WTC11 (cell line): ENCODE data around the gene FGF14. TPM values are rescaled to one million over a fixed set of nuclear protein-coding genes. Genes with fewer than 3 reads are reported as not detected.

Experiments
- ATAC-seq: fragments of 200-7000 bp; cut with Tn5 transposase; 2 replicates; pipeline ENCODE4 v1.10.0; 2021; ENCODE audit warnings: mild to moderate bottlenecking, moderate library complexity
- CTCF ChIA-PET: fragments of 300-600 bp; sonication (Branson Sonifier 250); formaldehyde crosslinking; loops from one replicate; lab custom pipeline; 2021; ENCODE audit warnings: antibody characterized with exemption; lab: Charles Lee
- POLR2A ChIA-PET: fragments of 350-600 bp; sonication (Branson Sonifier 250); formaldehyde crosslinking; loops from one replicate; lab custom pipeline; 2021; ENCODE audit warnings: antibody characterized with exemption; lab: Charles Lee
- DNase-seq: peaks from one replicate; pipeline ENCODE4 v3.0.0; 2021; ENCODE audit warnings: low spot score
- H3K27ac Mint-ChIP-seq: 2 replicates; pipeline ENCODE4 v1.8.0; 2021; ENCODE audit warnings: mixed read lengths
- H3K27me3 Mint-ChIP-seq: 2 replicates; pipeline ENCODE4 v1.8.0; 2021; ENCODE audit warnings: low read depth, mild to moderate bottlenecking, moderate library complexity, mixed read lengths
- H3K36me3 Mint-ChIP-seq: 2 replicates; pipeline ENCODE4 v1.8.0; 2021; ENCODE audit warnings: mixed read lengths
- H3K4me1 Mint-ChIP-seq: 2 replicates; pipeline ENCODE4 v1.8.0; 2022; ENCODE audit warnings: mixed read lengths
- H3K4me3 Mint-ChIP-seq: 2 replicates; pipeline ENCODE4 v1.8.0; 2021; ENCODE audit warnings: mild to moderate bottlenecking, moderate library complexity, mixed read lengths
- H3K9me3 Mint-ChIP-seq: 2 replicates; pipeline ENCODE4 v1.8.0; 2021; ENCODE audit warnings: mixed read lengths
- CBFB ChIP-seq: sonication (generic); formaldehyde crosslinking; IDR thresholded peaks from 2 replicates; pipeline ENCODE4 v1.8.1; 2022; ENCODE audit warnings: mild to moderate bottlenecking, low read depth, missing genetic modification reagents
- EMX1 ChIP-seq: fragments of 250-450 bp; sonication (Bioruptor Pico); IDR thresholded peaks from 2 replicates; pipeline ENCODE4 v1.8.0; 2021; ENCODE audit warnings: mild to moderate bottlenecking
- GRHL2 ChIP-seq: fragments of 250-450 bp; sonication (Bioruptor Pico); IDR thresholded peaks from 2 replicates; pipeline ENCODE4 v1.8.0; 2022; ENCODE audit warnings: mild to moderate bottlenecking, moderate library complexity; ENCODE audit not compliant: insufficient replicate concordance, severe bottlenecking
- JAZF1 ChIP-seq: fragments of 250-450 bp; sonication (Bioruptor Pico); IDR thresholded peaks from 2 replicates; pipeline ENCODE4 v1.9.0; 2021; ENCODE audit warnings: moderate library complexity, mild to moderate bottlenecking, inconsistent platforms
- PRRX2 ChIP-seq: fragments of 250-450 bp; sonication (Bioruptor Pico); IDR thresholded peaks from 2 replicates; pipeline ENCODE4 v1.8.0; 2021; ENCODE audit warnings: mild to moderate bottlenecking
- RELA ChIP-seq: sonication (generic); formaldehyde crosslinking; IDR thresholded peaks from 2 replicates; pipeline ENCODE4 v1.8.1; 2022; ENCODE audit warnings: missing genetic modification reagents, mild to moderate bottlenecking, borderline replicate concordance
- RORB ChIP-seq: fragments of 250-450 bp; sonication (Bioruptor Pico); IDR thresholded peaks from 2 replicates; pipeline ENCODE4 v1.9.0; 2021; ENCODE audit warnings: mild to moderate bottlenecking
- SMAD4 ChIP-seq: sonication (generic); formaldehyde crosslinking; IDR thresholded peaks from 2 replicates; pipeline ENCODE4 v1.8.0; 2022; ENCODE audit warnings: mild to moderate bottlenecking, missing genetic modification reagents
- SP1 ChIP-seq: sonication (generic); formaldehyde crosslinking; conservative IDR thresholded peaks from 2 replicates; pipeline ENCODE4 v1.8.1; 2022; ENCODE audit warnings: missing genetic modification reagents
- TEAD4 ChIP-seq: sonication (generic); formaldehyde crosslinking; IDR thresholded peaks from 2 replicates; pipeline ENCODE4 v1.8.0; 2022; ENCODE audit warnings: mild to moderate bottlenecking, missing genetic modification reagents
- TP53 ChIP-seq: sonication (generic); formaldehyde crosslinking; IDR thresholded peaks from 2 replicates; pipeline ENCODE4 v1.8.1; 2023; ENCODE audit warnings: mild to moderate bottlenecking, missing genetic modification reagents
- USF2 ChIP-seq: sonication (generic); formaldehyde crosslinking; IDR thresholded peaks from 2 replicates; pipeline ENCODE4 v1.8.1; 2023; ENCODE audit warnings: mild to moderate bottlenecking, missing genetic modification reagents, moderate library complexity
- ZBTB21 ChIP-seq: sonication (generic); formaldehyde crosslinking; IDR thresholded peaks from 2 replicates; pipeline ENCODE4 v1.8.1; 2023; ENCODE audit warnings: mild to moderate bottlenecking, missing genetic modification reagents, borderline replicate concordance
- ZNF263 ChIP-seq: sonication (generic); formaldehyde crosslinking; IDR thresholded peaks from 2 replicates; pipeline ENCODE4 v1.8.1; 2022; ENCODE audit warnings: low read depth, mild to moderate bottlenecking, moderate library complexity, missing genetic modification reagents
- ZNF532 ChIP-seq: fragments of 250-450 bp; sonication (Bioruptor Pico); IDR thresholded peaks from 2 replicates; pipeline ENCODE4 v1.9.0; 2021; ENCODE audit warnings: mild to moderate bottlenecking, borderline replicate concordance
- total RNA-seq: library from RNA; stranded (reverse); gene quantifications from 3 replicates; pipeline ENCODE4 v1.2.3, GENCODE V29; 2021
- TF ChIP-seq, protein P1 (sequence below): sonication (generic); formaldehyde crosslinking; IDR thresholded peaks from 2 replicates; pipeline ENCODE4 v1.8.0; 2022; ENCODE audit warnings: mild to moderate bottlenecking, missing genetic modification reagents
- TF ChIP-seq, protein P2 (sequence below): sonication (generic); formaldehyde crosslinking; IDR thresholded peaks from 2 replicates; pipeline ENCODE4 v1.8.1; 2022; ENCODE audit warnings: low read depth, mild to moderate bottlenecking, moderate library complexity, missing genetic modification reagents, borderline replicate concordance

FGF14 gene
- total RNA-seq, 1 experiment from 2014 or later: 0.28 TPM

- TF ChIP-seq, protein P1, sequence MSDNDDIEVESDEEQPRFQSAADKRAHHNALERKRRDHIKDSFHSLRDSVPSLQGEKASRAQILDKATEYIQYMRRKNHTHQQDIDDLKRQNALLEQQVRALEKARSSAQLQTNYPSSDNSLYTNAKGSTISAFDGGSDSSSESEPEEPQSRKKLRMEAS: no peak
- TF ChIP-seq, all 79 proteins: peak for 0
These were observed 265.0 kb downstream of the FGF14 start (continued) for GRCh38 chr13:102136735-102137296.

DNA sequence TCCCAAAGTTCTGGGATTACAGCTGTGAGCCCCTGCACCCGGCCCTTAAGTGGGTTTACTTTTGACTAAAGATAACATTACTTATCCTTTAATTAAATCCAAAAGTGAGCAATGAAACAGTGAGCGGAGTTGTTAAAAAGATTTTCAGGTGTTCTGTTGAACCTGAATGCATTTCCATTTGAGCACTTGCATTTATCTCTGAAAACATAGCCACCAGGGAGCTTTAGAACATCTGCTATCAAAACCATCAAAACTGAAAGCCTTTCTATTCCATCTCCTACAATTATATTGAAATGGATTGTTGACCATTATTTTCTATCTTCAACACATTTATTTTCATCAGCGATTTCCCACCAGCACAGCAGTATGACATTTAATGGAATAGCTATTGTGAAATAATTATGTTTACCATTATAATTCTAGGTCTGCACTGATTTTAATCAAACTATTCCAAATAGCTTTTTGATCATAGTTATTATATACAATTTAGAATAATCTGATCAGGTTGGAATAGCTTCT lies 269.0 kb downstream of the FGF14 start:
- ChIA-PET POLR2A (no interaction called here), CTCF (interaction anchor here (0.6 to 1.4 kb wide), 2 partner anchors 42 to 70 kb away, joined by 3 to 4 read pairs; no protein-coding TSS in a partner anchor)
- Mint-ChIP-seq H3K4me1 (peaks cover 9% of the 10 kb centered on the region), H3K27me3 (no peaks in the 10 kb centered on the region), H3K36me3 (no peaks in the 10 kb centered on the region), H3K27ac (no peak overlapping the region), H3K9me3 (peaks cover 7% of the 10 kb centered on the region)
- ATAC-seq: no peak
- TF ChIP-seq TEAD4 (CRISPR knock-in tag) (no peak), USF2 (CRISPR knock-in tag) (no peak), GRHL2 (CRISPR knock-in tag) (no peak), PRRX2 (CRISPR knock-in tag) (no peak), SP1 (no peak), ZNF263 (CRISPR knock-in tag) (no peak), SMAD4 (CRISPR knock-in tag) (no peak), ZBTB21 (CRISPR knock-in tag) (no peak), TP53 (no peak), RORB (no peak)
- TF ChIP-seq, protein P2, sequence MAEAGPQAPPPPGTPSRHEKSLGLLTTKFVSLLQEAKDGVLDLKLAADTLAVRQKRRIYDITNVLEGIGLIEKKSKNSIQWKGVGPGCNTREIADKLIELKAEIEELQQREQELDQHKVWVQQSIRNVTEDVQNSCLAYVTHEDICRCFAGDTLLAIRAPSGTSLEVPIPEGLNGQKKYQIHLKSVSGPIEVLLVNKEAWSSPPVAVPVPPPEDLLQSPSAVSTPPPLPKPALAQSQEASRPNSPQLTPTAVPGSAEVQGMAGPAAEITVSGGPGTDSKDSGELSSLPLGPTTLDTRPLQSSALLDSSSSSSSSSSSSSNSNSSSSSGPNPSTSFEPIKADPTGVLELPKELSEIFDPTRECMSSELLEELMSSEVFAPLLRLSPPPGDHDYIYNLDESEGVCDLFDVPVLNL (CRISPR knock-in tag): no peak
- TF ChIP-seq, all 79 proteins: peak for 0
- no peak overlapping the region for H3K4me3 Mint-ChIP-seq
- no peak for DNase-seq

GRCh38 chr13:102131246-102131645 lies 270.6 kb downstream of the FGF14 start:
- no peaks in the 10 kb centered on the region for H3K36me3 Mint-ChIP-seq
- peaks cover 9% of the 10 kb centered on the region for H3K4me1 Mint-ChIP-seq
- no peaks in the 10 kb centered on the region for H3K27me3 Mint-ChIP-seq
- no peak overlapping the region for H3K27ac Mint-ChIP-seq
- no peak overlapping the region for H3K4me3 Mint-ChIP-seq
- peaks cover 7% of the 10 kb centered on the region for H3K9me3 Mint-ChIP-seq
- ChIA-PET CTCF (interaction anchor here (1.0 kb wide), 2 partner anchors 10 to 40 kb away, joined by 4 to 7 read pairs; no protein-coding TSS in a partner anchor), POLR2A (no interaction called here)
- DNase-seq: no peak
- TF ChIP-seq CBFB (CRISPR knock-in tag): no peak
- 0 out of 2 replicates have a peak, but pooled peaks have one; percentile 15 for TF ChIP-seq USF2 (CRISPR knock-in tag)
- TF ChIP-seq, all 79 proteins: peak for 1
- no peak for ATAC-seq

- H3K9me3 Mint-ChIP-seq: peaks cover 7% of the 10 kb centered on the region
- ChIA-PET CTCF (interaction anchor here (0.7 to 1.0 kb wide), 2 partner anchors 13 to 428 kb away, joined by 3 to 4 read pairs; no protein-coding TSS in a partner anchor), POLR2A (no interaction called here)
- no peak for DNase-seq
- no peaks in the 10 kb centered on the region for H3K36me3 Mint-ChIP-seq
- H3K4me3 Mint-ChIP-seq: no peak overlapping the region
- H3K27ac Mint-ChIP-seq: no peak overlapping the region
- no peak for ATAC-seq
- peaks cover 9% of the 10 kb centered on the region for H3K4me1 Mint-ChIP-seq
- H3K27me3 Mint-ChIP-seq: no peaks in the 10 kb centered on the region
- TF ChIP-seq ZNF532 (CRISPR knock-in tag): no peak
- TF ChIP-seq JAZF1 (CRISPR knock-in tag): no peak
- no peak for TF ChIP-seq EMX1
- no peak for TF ChIP-seq RELA (CRISPR knock-in tag)
These were observed 273.5 kb downstream of the FGF14 start for GRCh38 chr13:102128216-102128810.
